NT2/D1 (cell line): ENCODE results near the gene CDRT4.

Experiments
- SUZ12 ChIP-seq: IDR thresholded peaks from 2 replicates; pipeline ENCODE4 v1.6.1; 2011; ENCODE audit not compliant: insufficient read length, insufficient read depth; ENCODE audit errors: extremely low read depth
- YY1 ChIP-seq: IDR thresholded peaks from 2 replicates; pipeline ENCODE4 v1.6.1; 2011; ENCODE audit not compliant: insufficient read length, insufficient read depth
- ZNF274 ChIP-seq: IDR thresholded peaks from 2 replicates; pipeline ENCODE4 v1.6.1; 2011; ENCODE audit warnings: mild to moderate bottlenecking, low read depth, low read length

DNA sequence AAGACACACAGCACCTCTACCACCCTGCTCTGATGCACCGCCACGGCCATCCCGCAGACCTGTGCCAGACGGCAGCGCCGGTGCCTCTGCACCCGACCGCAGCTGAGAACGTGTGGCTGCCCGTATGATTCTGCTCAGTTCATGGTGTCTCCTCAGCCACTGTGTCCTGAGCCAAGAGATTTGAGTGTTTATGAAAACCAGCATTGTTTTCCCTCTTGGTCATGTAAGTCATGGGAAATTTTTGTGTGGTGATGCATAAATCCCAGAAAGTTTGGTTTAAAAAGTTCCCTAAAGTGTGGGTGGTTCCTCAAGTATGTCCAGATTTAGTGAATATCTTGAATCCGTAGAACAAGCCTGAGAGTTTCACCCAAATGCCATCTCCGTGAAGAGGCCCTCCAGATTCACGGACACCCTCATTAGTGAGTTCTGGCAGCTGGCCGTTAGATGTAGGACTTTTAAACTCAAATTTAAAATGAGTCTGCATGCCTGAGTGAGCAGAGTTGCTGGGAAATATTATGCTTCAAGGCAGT is 57.6 kb downstream of the CDRT4 start:
- TF ChIP-seq SUZ12: no peak
- TF ChIP-seq ZNF274: no peak
- TF ChIP-seq YY1: no peak
